Measurements from ENCODE around the gene RIMS4.

GRCh38 chr20:44727039-44727438, 83.3 kb downstream of the RIMS4 start:
- TF ChIP-seq POLR2A (IDR thresholded peaks at IDR 0.05) (no peak), CTCF (IDR thresholded peaks at IDR 0.05) (no peak), POLR2AphosphoS5 (IDR thresholded peaks at IDR 0.05) (no peak)
